Measurements from ENCODE around the gene DDAH1.

GRCh38 chr1:85320371-85321131 is 144.4 kb downstream of the DDAH1 start:
- TF ChIP-seq CTCF (conservative IDR thresholded peaks at IDR 0.05; ENCODE audit: low read depth, low read length) (no peak), EZH2phosphoT487 (IDR thresholded peaks at IDR 0.05; ENCODE audit: borderline replicate concordance, low read length) (no peak)

Data from PC-3 (cell line).